GM19035 (cell line): ENCODE results near the gene DNAJB6.
A peak's percentile ranks its signal among the peaks of the same experiment; 100 is the strongest.
"Not testable (repeated sequence)": the region's sequence is repeated elsewhere in the genome, so short reads cannot be mapped to it uniquely, and the experiment has no call there.

Source experiments
- ATAC-seq: cut with Tn5 transposase; IDR thresholded peaks from one replicate; pipeline ENCODE4 v1.9.1; 2021; ENCODE audit not compliant: unreplicated experiment

DNAJB6 gene

GRCh38 chr7:157320608-157320980 lies 16.2 kb upstream of the DNAJB6 start:
- no peak for ATAC-seq

GRCh38 chr7:157323401-157323800 lies 13.4 kb upstream of the DNAJB6 start:
- ATAC-seq = no peak

- ATAC-seq = no peak
These were observed 7.4 kb upstream of the DNAJB6 start for GRCh38 chr7:157329447-157329846.

- ATAC-seq = not testable (repeated sequence)
These were observed 6.2 kb upstream of the DNAJB6 start for GRCh38 chr7:157330567-157330966.

- not testable (repeated sequence) for ATAC-seq
These were observed 5.8 kb upstream of the DNAJB6 start for GRCh38 chr7:157331049-157331448.

- no peak for ATAC-seq
These were observed 1.6 kb upstream of the DNAJB6 start for GRCh38 chr7:157335236-157335635.

- no peak for ATAC-seq
These were observed 817 bp upstream of the DNAJB6 start for GRCh38 chr7:157335991-157336382.

- ATAC-seq = peak; percentile 54
These were observed 729 bp downstream of the DNAJB6 start for GRCh38 chr7:157337316-157338149.

- ATAC-seq = no peak
These were observed 3.2 kb downstream of the DNAJB6 start for GRCh38 chr7:157339777-157340677.

GRCh38 chr7:157347217-157347904 lies 10.6 kb downstream of the DNAJB6 start:
- ATAC-seq = no peak

GRCh38 chr7:157348548-157348947 lies 11.7 kb downstream of the DNAJB6 start:
- no peak for ATAC-seq

GRCh38 chr7:157352516-157352915 lies 15.7 kb downstream of the DNAJB6 start:
- no peak for ATAC-seq

- no peak for ATAC-seq
These were observed 19.1 kb downstream of the DNAJB6 start for GRCh38 chr7:157355784-157356511.

- peak; percentile 86 for ATAC-seq
These were observed 20.6 kb downstream of the DNAJB6 start for GRCh38 chr7:157357129-157358040.

- no peak for ATAC-seq
These were observed 21.4 kb downstream of the DNAJB6 start for GRCh38 chr7:157358041-157358752.

- ATAC-seq = no peak
These were observed 21.9 kb downstream of the DNAJB6 start for GRCh38 chr7:157358753-157359096.

GRCh38 chr7:157359581-157359980 lies 22.8 kb downstream of the DNAJB6 start:
- no peak for ATAC-seq

- no peak for ATAC-seq
These were observed 23.8 kb downstream of the DNAJB6 start for GRCh38 chr7:157360483-157361025.

- ATAC-seq = no peak
These were observed 24.7 kb downstream of the DNAJB6 start for GRCh38 chr7:157361537-157361936.
